MCF 10A (cell line): ENCODE measurements around the gene PBRM1. TPM values are rescaled to one million over a fixed set of nuclear protein-coding genes. Genes with fewer than 3 reads are reported as not detected.

Experiments used
- BruUV-seq: library from RNA; stranded (reverse); fragments of 400-500 nt; replicated peaks from 2 replicates; lab custom pipeline; 2021; lab: Mats Ljungman, UMichigan
- CTCF ChIA-PET: fragments of 300-600 bp; sonication (Branson Sonifier 250); formaldehyde crosslinking; extraction: SDS; loops from one replicate; lab custom pipeline; 2021; ENCODE audit warnings: antibody characterized with exemption, inconsistent platforms; lab: Yijun Ruan, JAX
- POLR2A ChIA-PET: fragments of 300-600, 350-650 bp; sonication (Branson Sonifier 250); formaldehyde crosslinking; extraction: SDS; loops from one replicate; lab custom pipeline; 2020; ENCODE audit warnings: antibody characterized with exemption, inconsistent platforms; lab: Yijun Ruan, JAX
- DNase-seq: peaks from one replicate; pipeline ENCODE4 v3.0.0-alpha.2; 2018; ENCODE audit not compliant: unreplicated experiment
- H3K27ac Mint-ChIP-seq: one replicate; pipeline ENCODE4 v1.8.0; 2022; ENCODE audit warnings: mild to moderate bottlenecking, low read depth, mixed read lengths; ENCODE audit not compliant: unreplicated experiment
- H3K27me3 Mint-ChIP-seq: one replicate; pipeline ENCODE4 v1.8.0; 2022; ENCODE audit warnings: mixed read lengths; ENCODE audit not compliant: insufficient read depth, unreplicated experiment
- H3K36me3 Mint-ChIP-seq: one replicate; pipeline ENCODE4 v1.8.0; 2022; ENCODE audit warnings: mild to moderate bottlenecking, moderate library complexity, mixed read lengths; ENCODE audit not compliant: insufficient read depth, unreplicated experiment
- H3K4me1 Mint-ChIP-seq: one replicate; pipeline ENCODE4 v1.8.0; 2022; ENCODE audit warnings: mixed read lengths; ENCODE audit not compliant: insufficient read depth, unreplicated experiment
- H3K4me3 Mint-ChIP-seq: one replicate; pipeline ENCODE4 v1.8.0; 2022; ENCODE audit warnings: mild to moderate bottlenecking, moderate library complexity, mixed read lengths; ENCODE audit not compliant: unreplicated experiment
- H3K9me3 Mint-ChIP-seq: one replicate; pipeline ENCODE4 v1.8.0; 2022; ENCODE audit warnings: mixed read lengths; ENCODE audit not compliant: unreplicated experiment
- CTCF ChIP-seq: fragments of 200-600 bp; IDR thresholded peaks from one replicate; pipeline ENCODE4 v1.8.0; 2022; ENCODE audit warnings: antibody characterized with exemption, mild to moderate bottlenecking; ENCODE audit not compliant: unreplicated experiment
- intact Hi-C: fragments of 100-400 bp; cut with micrococcal nuclease; formaldehyde crosslinking; loops from 2 replicates; pipeline ENCODE4 v1.14.1; 2022
- total RNA-seq: library from RNA; stranded (reverse); gene quantifications from 2 replicates; pipeline ENCODE4 v1.2.3, GENCODE V29; 2022

PBRM1 gene
- total RNA-seq, 1 experiment from 2014 or later: 56.9 TPM

- no peak overlapping the region for H3K27ac Mint-ChIP-seq
- BruUV-seq: no TSS peak
- ChIA-PET POLR2A (no interaction called here), CTCF (no interaction called here)
- peaks cover 3% of the 10 kb centered on the region for H3K4me1 Mint-ChIP-seq
- peaks cover 56% of the 10 kb centered on the region for H3K36me3 Mint-ChIP-seq
- intact Hi-C loops: no loop called here
- no peak for DNase-seq
- no peaks in the 10 kb centered on the region for H3K9me3 Mint-ChIP-seq
- H3K4me3 Mint-ChIP-seq: no peak overlapping the region
- H3K27me3 Mint-ChIP-seq: no peaks in the 10 kb centered on the region
- TF ChIP-seq CTCF: no peak
Measured at GRCh38 chr3:52596658-52597265, 89.0 kb downstream of the PBRM1 start.

- ChIA-PET CTCF (interaction anchor here (0.7 kb wide), 1 partner anchor 362 kb away, joined by 5 read pairs; no protein-coding TSS in a partner anchor), POLR2A (interaction anchor here (0.6 to 1.3 kb wide), 2 partner anchors 9 to 14 kb away, joined by 3 to 7 read pairs; no protein-coding TSS in a partner anchor)
- DNase-seq: no peak
- Mint-ChIP-seq H3K36me3 (peaks cover 56% of the 10 kb centered on the region), H3K9me3 (no peaks in the 10 kb centered on the region), H3K4me3 (no peak overlapping the region), H3K4me1 (peaks cover 3% of the 10 kb centered on the region), H3K27ac (no peak overlapping the region), H3K27me3 (no peaks in the 10 kb centered on the region)
- BruUV-seq: no TSS peak
- intact Hi-C loops: no loop called here
- TF ChIP-seq CTCF: no peak
Measured at GRCh38 chr3:52593103-52593502, 92.6 kb downstream of the PBRM1 start.

GRCh38 chr3:52574056-52574965, 111.4 kb downstream of the PBRM1 start:
- ChIA-PET POLR2A (no interaction called here), CTCF (interaction anchor here (0.6 kb wide), 2 partner anchors 9 to 38 kb away, joined by 3 to 4 read pairs; partner anchors contain the start of gene UQCC5)
- Mint-ChIP-seq H3K27me3 (no peaks in the 10 kb centered on the region), H3K9me3 (no peaks in the 10 kb centered on the region), H3K4me3 (no peak overlapping the region), H3K4me1 (no peaks in the 10 kb centered on the region), H3K36me3 (peaks cover 77% of the 10 kb centered on the region), H3K27ac (no peak overlapping the region)
- DNase-seq: no peak
- no TSS peak for BruUV-seq
- intact Hi-C loops: no loop called here
- TF ChIP-seq CTCF: no peak

GRCh38 chr3:52572221-52572620, 113.5 kb downstream of the PBRM1 start:
- intact Hi-C loops: no loop called here
- H3K4me1 Mint-ChIP-seq: peaks cover 6% of the 10 kb centered on the region
- POLR2A ChIA-PET: no interaction called here
- no peaks in the 10 kb centered on the region for H3K9me3 Mint-ChIP-seq
- DNase-seq: no peak
- no peak overlapping the region for H3K27ac Mint-ChIP-seq
- H3K27me3 Mint-ChIP-seq: no peaks in the 10 kb centered on the region
- H3K36me3 Mint-ChIP-seq: peaks cover 73% of the 10 kb centered on the region
- no peak for TF ChIP-seq CTCF
- H3K4me3 Mint-ChIP-seq: no peak overlapping the region
- CTCF ChIA-PET: no interaction called here
- BruUV-seq: no TSS peak
